IMR-90 (cell line): ENCODE data around the gene RAPSN.

Experiments used
- POLR2A ChIP-seq: IDR thresholded peaks from 2 replicates; pipeline ENCODE4 v1.6.1; 2012; ENCODE audit warnings: mild to moderate bottlenecking, low read depth, low read length
- RFX5 ChIP-seq: IDR thresholded peaks from 2 replicates; pipeline ENCODE4 v1.8.0; 2012; ENCODE audit warnings: low read depth, mild to moderate bottlenecking, low read length, moderate library complexity
- TF ChIP-seq, protein P1 (sequence below): conservative IDR thresholded peaks from 2 replicates; pipeline ENCODE4 v1.5.1; 2012; ENCODE audit warnings: mild to moderate bottlenecking, low read depth, low read length, improper control_type of control experiment

DNA sequence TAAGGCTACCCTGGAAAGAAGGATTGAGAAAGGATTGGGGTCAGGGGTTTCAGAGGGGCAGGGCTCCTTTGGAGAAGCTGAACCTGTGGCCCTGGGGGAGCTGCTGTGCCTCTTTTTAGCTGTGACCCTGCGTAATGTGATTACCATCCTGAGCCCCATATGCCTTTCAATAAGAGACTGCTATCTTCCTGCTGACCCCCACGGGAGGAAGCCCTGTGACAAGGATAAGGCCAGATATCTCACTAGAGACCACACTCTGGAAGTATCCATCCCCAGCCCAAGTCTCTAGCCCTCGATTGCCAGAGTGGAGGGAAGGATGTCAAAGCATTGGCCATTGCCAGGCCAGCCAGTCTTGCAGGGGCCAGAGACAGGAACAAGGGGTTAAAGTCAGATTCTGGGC is 45.4 kb downstream of the RAPSN start:
- no peak for TF ChIP-seq RFX5
- TF ChIP-seq, protein P1, sequence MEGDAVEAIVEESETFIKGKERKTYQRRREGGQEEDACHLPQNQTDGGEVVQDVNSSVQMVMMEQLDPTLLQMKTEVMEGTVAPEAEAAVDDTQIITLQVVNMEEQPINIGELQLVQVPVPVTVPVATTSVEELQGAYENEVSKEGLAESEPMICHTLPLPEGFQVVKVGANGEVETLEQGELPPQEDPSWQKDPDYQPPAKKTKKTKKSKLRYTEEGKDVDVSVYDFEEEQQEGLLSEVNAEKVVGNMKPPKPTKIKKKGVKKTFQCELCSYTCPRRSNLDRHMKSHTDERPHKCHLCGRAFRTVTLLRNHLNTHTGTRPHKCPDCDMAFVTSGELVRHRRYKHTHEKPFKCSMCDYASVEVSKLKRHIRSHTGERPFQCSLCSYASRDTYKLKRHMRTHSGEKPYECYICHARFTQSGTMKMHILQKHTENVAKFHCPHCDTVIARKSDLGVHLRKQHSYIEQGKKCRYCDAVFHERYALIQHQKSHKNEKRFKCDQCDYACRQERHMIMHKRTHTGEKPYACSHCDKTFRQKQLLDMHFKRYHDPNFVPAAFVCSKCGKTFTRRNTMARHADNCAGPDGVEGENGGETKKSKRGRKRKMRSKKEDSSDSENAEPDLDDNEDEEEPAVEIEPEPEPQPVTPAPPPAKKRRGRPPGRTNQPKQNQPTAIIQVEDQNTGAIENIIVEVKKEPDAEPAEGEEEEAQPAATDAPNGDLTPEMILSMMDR, result no peak
- TF ChIP-seq POLR2A, result no peak
